ENCODE results near the gene PAX8.

DNA sequence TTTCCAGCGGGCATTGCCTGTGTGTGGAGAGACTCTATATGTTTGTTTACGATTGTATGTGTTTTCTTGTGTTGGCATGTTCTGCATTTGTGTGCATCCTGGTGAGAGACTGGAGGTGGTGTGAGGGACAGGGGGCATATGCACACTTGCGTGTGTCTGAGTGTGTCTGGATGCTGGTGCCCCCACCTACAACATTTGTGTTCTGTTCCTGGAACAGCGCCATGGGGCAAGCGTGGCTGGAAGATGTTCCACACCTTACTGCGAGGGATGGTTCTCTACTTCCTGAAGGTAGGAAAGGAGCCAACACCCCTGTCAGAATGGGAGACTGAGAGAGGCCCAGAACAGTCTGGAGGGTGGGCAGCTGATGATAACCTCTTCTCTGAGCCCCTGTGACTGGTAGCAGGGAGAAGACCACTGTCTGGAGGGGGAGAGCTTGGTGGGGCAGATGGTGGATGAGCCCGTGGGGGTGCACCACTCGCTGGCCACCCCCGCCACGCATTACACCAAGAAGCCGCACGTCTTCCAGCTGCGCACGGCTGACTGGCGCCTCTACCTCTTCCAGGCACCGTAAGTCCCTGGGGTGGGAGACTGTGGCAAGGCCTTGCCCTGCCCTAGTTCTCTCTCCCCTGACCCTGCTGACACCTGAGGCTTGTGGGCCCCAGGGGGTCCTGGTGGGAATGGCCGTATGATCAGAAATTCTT, 81.2 kb downstream of the PAX8 start:
- TF ChIP-seq, protein P1, sequence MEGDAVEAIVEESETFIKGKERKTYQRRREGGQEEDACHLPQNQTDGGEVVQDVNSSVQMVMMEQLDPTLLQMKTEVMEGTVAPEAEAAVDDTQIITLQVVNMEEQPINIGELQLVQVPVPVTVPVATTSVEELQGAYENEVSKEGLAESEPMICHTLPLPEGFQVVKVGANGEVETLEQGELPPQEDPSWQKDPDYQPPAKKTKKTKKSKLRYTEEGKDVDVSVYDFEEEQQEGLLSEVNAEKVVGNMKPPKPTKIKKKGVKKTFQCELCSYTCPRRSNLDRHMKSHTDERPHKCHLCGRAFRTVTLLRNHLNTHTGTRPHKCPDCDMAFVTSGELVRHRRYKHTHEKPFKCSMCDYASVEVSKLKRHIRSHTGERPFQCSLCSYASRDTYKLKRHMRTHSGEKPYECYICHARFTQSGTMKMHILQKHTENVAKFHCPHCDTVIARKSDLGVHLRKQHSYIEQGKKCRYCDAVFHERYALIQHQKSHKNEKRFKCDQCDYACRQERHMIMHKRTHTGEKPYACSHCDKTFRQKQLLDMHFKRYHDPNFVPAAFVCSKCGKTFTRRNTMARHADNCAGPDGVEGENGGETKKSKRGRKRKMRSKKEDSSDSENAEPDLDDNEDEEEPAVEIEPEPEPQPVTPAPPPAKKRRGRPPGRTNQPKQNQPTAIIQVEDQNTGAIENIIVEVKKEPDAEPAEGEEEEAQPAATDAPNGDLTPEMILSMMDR (IDR thresholded peaks at IDR 0.05): no peak
- no peak for TF ChIP-seq POLR2A (IDR thresholded peaks at IDR 0.05)
- TF ChIP-seq POLR2AphosphoS5 (IDR thresholded peaks at IDR 0.05): no peak
